CD14-positive monocyte (primary cell): Measurements from ENCODE around the gene ABCG1. TPM values are rescaled to one million over a fixed set of nuclear protein-coding genes. Genes with fewer than 3 reads are reported as not detected.

Source experiments
- DNase-seq, 3 donors: peaks; one replicate each; pipeline ENCODE4 v3.0.0-alpha.2; 2011 to 2022
- H2AFZ ChIP-seq: 2 replicates; pipeline ENCODE4 v1.6.0; 2012; ENCODE audit warnings: mild to moderate bottlenecking, low read depth, low read length, inconsistent platforms; ENCODE audit not compliant: insufficient read depth, poor library complexity, severe bottlenecking
- H3K27ac ChIP-seq, 2 donors: 1 replicate in 1 of 2; 2 replicates in 1 of 2; pipeline ENCODE4 v1.5.1; 2012 to 2013; ENCODE audit warnings: low read length in 2 of 2, control low read depth in 1 of 2, inconsistent platforms in 1 of 2, low read depth in 1 of 2, mild to moderate bottlenecking in 1 of 2
- H3K27me3 ChIP-seq, 2 donors: one replicate each; pipeline versions ENCODE4 v1.6.0 to v1.6.1; 2011 to 2013; ENCODE audit warnings: low read length in 2 of 2; ENCODE audit not compliant: control insufficient read depth in 2 of 2, insufficient read depth in 2 of 2
- H3K36me3 ChIP-seq, 2 donors: replicated peaks in 1 of 2; 1 replicate in 1 of 2; 2 replicates in 1 of 2; pipeline versions ENCODE4 v1.5.1 to v1.6.1; 2012 to 2013; ENCODE audit warnings: low read length in 2 of 2, control low read depth in 1 of 2, inconsistent platforms in 1 of 2, mild to moderate bottlenecking in 1 of 2; ENCODE audit not compliant: insufficient read depth in 2 of 2, control insufficient read depth in 1 of 2
- H3K4me1 ChIP-seq, 2 donors: 1 replicate in 1 of 2; 2 replicates in 1 of 2; pipeline versions ENCODE4 v1.5.1 to v1.6.1; 2012 to 2013; ENCODE audit warnings: low read length in 2 of 2, control low read depth in 1 of 2, inconsistent platforms in 1 of 2, mild to moderate bottlenecking in 1 of 2, moderate library complexity in 1 of 2; ENCODE audit not compliant: insufficient read depth in 2 of 2, control insufficient read depth in 1 of 2
- H3K4me2 ChIP-seq: replicated peaks from 2 replicates; pipeline ENCODE3; 2012; ENCODE audit warnings: low read length, moderate library complexity, mild to moderate bottlenecking; ENCODE audit not compliant: poor library complexity, severe bottlenecking; ENCODE audit errors: extremely low read depth
- H3K4me3 ChIP-seq, 3 experiments: fragments of 200-600 bp in 1 of 3; sonication (generic) in 1 of 3; replicated peaks in 1 of 3; 1 replicate in 2 of 3; 2 replicates in 1 of 3; pipeline ENCODE4 v1.5.1; 2011 to 2013; ENCODE audit warnings: low read length in 3 of 3, mild to moderate bottlenecking in 3 of 3, control low read depth in 2 of 3, low read depth in 2 of 3, inconsistent platforms in 1 of 3, moderate library complexity in 1 of 3
- H3K79me2 ChIP-seq: 2 replicates; pipeline ENCODE4 v1.6.0; 2012; ENCODE audit warnings: mild to moderate bottlenecking, control low read depth, inconsistent platforms, low read length, moderate library complexity; ENCODE audit not compliant: insufficient read depth
- H3K9ac ChIP-seq: 2 replicates; pipeline ENCODE4 v1.6.0; 2017; ENCODE audit warnings: low read length, mild to moderate bottlenecking; ENCODE audit not compliant: insufficient read depth, poor library complexity, severe bottlenecking
- H3K9me3 ChIP-seq, 2 donors: replicated peaks in 1 of 2; 1 replicate in 1 of 2; 2 replicates in 1 of 2; pipeline versions ENCODE4 v1.5.1 to v1.6.1; 2012 to 2013; ENCODE audit warnings: low read length in 2 of 2, control low read depth in 1 of 2; ENCODE audit not compliant: control insufficient read depth in 1 of 2, insufficient read depth in 1 of 2
- H4K20me1 ChIP-seq: 2 replicates; pipeline ENCODE4 v1.6.0; 2012; ENCODE audit warnings: mild to moderate bottlenecking, low read length, control low read depth, moderate library complexity; ENCODE audit not compliant: insufficient read depth
- H3K27ac Mint-ChIP-seq, 7 donors: one replicate each; pipeline ENCODE4 v1.8.0; 2020; ENCODE audit warnings: mild to moderate bottlenecking in 7 of 7, mixed read lengths in 7 of 7, moderate library complexity in 6 of 7, inconsistent platforms in 2 of 7
- H3K27me3 Mint-ChIP-seq, 3 donors: one replicate each; pipeline ENCODE4 v1.8.0; 2021 to 2022; ENCODE audit warnings: low read depth in 3 of 3, mild to moderate bottlenecking in 3 of 3, mixed read lengths in 3 of 3, moderate library complexity in 3 of 3, inconsistent platforms in 1 of 3
- H3K36me3 Mint-ChIP-seq, 2 donors: one replicate each; pipeline ENCODE4 v1.8.0; 2020; ENCODE audit warnings: mixed read lengths in 2 of 2, inconsistent platforms in 1 of 2, mild to moderate bottlenecking in 1 of 2
- H3K4me1 Mint-ChIP-seq: one replicate; pipeline ENCODE4 v1.8.0; 2020; ENCODE audit warnings: mild to moderate bottlenecking, mixed read lengths
- H3K4me3 Mint-ChIP-seq, 2 donors: one replicate each; pipeline ENCODE4 v1.8.0; 2020; ENCODE audit warnings: mild to moderate bottlenecking in 2 of 2, mixed read lengths in 2 of 2, moderate library complexity in 1 of 2
- H3K9me3 Mint-ChIP-seq, 7 donors: one replicate each; pipeline ENCODE4 v1.8.0; 2020 to 2022; ENCODE audit warnings: mixed read lengths in 7 of 7, mild to moderate bottlenecking in 6 of 7, moderate library complexity in 6 of 7, inconsistent platforms in 2 of 7
- CTCF ChIP-seq: fragments of 200-600 bp; IDR thresholded peaks from one replicate; pipeline ENCODE4 v1.8.0; 2022; ENCODE audit warnings: antibody characterized with exemption, mild to moderate bottlenecking
- WGBS: methylation state at CpG from one replicate; pipeline ENCODE4 v1.1.5; 2013; ENCODE audit warnings: missing lambda C conversion rate; ENCODE audit not compliant: insufficient coverage; 5-methylcytosine and 5-hydroxymethylcytosine counted together
- intact Hi-C, 2 donors: fragments of 100-400 bp; cut with micrococcal nuclease; formaldehyde crosslinking; loops; one replicate each; pipeline versions ENCODE4 v1.15.0 to v1.15.1; 2023
- polyA plus RNA-seq, 3 donors: library from polyadenylated mRNA; depleted of rRNA in 1 of 3; unstranded in 2 of 3; stranded (reverse) in 1 of 3; fragments of 300-500 nt in 2 of 3; fragments of >200 nt in 1 of 3; fragmentation: Illumina TruSeq in 2 of 3; gene quantifications; 1 replicate in 2 of 3; 2 replicates in 1 of 3; pipeline ENCODE4 v1.2.3, GENCODE V29; 2012 to 2021

Gene ABCG1
- polyA plus RNA-seq, 3 donors, result 3.0 to 5.2 (median 3.5) TPM

GRCh38 chr21:42174173-42174572, 44.8 kb upstream of the ABCG1 start:
- no peak for TF ChIP-seq CTCF
- intact Hi-C loops, result no loop called here
- Histone ChIP-seq H3K27me3 (no peaks in the 10 kb centered on the region), H3K4me2 (no peak overlapping the region), H3K9ac (no peak overlapping the region), H2AFZ (no peak overlapping the region), H3K4me3 (no peak overlapping the region), H3K9me3 (no peaks in the 10 kb centered on the region), H3K27ac (no peak overlapping the region), H4K20me1 (no peaks in the 10 kb centered on the region), H3K36me3 (no peaks in the 10 kb centered on the region), H3K79me2 (no peaks in the 10 kb centered on the region), H3K4me1 (no peaks in the 10 kb centered on the region)
- no peak overlapping the region for H3K27ac Mint-ChIP-seq
- H3K9me3 Mint-ChIP-seq, result peaks cover 0 to 4% (median 0%) of the 10 kb centered on the region in 7 donors
- no peak overlapping the region for H3K4me3 Mint-ChIP-seq
- DNase-seq, result no peak
- 100% methylated on average over 1 of the region's 4 CpGs for WGBS
- H3K4me1 Mint-ChIP-seq, result peaks cover 9% of the 10 kb centered on the region
- H3K27me3 Mint-ChIP-seq, result peaks cover 2 to 7% (median 3%) of the 10 kb centered on the region in 3 donors
- no peaks in the 10 kb centered on the region for H3K36me3 Mint-ChIP-seq

DNA sequence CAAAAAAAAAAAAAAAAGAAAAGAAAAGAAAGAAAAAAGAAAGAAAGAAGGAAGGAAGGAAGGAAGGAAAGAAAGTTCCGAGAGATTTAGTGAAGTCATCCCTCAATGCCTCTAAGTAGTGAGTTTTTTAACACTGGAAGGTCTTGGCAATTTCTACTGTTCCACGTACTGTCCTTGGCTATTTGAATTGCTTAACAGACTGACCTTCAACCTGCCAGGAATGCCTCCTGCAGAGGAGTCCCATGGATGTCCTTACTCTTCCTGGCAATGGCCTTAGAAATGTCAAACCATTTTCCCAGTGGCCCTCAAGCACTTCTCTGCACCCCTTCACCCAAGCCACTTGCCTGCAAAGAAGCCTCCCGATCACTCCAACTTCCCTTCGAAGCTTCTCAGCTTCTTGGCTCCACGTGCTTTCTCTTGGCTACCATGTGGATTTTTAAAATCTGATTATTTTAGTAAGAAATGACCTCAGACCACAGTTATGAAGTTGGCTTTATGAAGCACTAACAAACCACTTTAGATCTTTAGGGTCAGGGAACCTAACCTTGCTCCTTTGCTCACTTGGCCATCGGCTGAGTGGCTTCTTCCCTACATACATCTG, 43.7 kb upstream of the ABCG1 start:
- intact Hi-C loops, result no loop called here
- no peak overlapping the region for H3K4me3 Mint-ChIP-seq
- no peaks in the 10 kb centered on the region for H3K9me3 ChIP-seq
- no peak overlapping the region for H3K4me3 ChIP-seq
- no peaks in the 10 kb centered on the region for H3K36me3 ChIP-seq
- DNase-seq, result no peak
- peaks cover 2 to 7% (median 3%) of the 10 kb centered on the region in 3 donors for H3K27me3 Mint-ChIP-seq
- no peak overlapping the region for H2AFZ ChIP-seq
- no peak for TF ChIP-seq CTCF
- no peaks in the 10 kb centered on the region for H3K4me1 ChIP-seq
- no peaks in the 10 kb centered on the region for H4K20me1 ChIP-seq
- no peak overlapping the region for H3K27ac ChIP-seq
- H3K9ac ChIP-seq, result no peak overlapping the region
- 87% methylated on average over 3 of the region's 6 CpGs for WGBS
- H3K4me2 ChIP-seq, result no peak overlapping the region
- peaks cover 0 to 4% (median 0%) of the 10 kb centered on the region in 7 donors for H3K9me3 Mint-ChIP-seq
- no peaks in the 10 kb centered on the region for H3K36me3 Mint-ChIP-seq
- H3K79me2 ChIP-seq, result no peaks in the 10 kb centered on the region
- no peak overlapping the region for H3K27ac Mint-ChIP-seq
- H3K27me3 ChIP-seq, result no peaks in the 10 kb centered on the region
- peaks cover 9% of the 10 kb centered on the region for H3K4me1 Mint-ChIP-seq
